HG03565 (cell line): ENCODE results near the gene RAB5B.
"Not testable (repeated sequence)": the region's sequence is repeated elsewhere in the genome, so short reads cannot be mapped to it uniquely, and the experiment has no call there.

Source experiments
- ATAC-seq: cut with Tn5 transposase; IDR thresholded peaks from one replicate; pipeline ENCODE4 v1.9.1; 2021; ENCODE audit warnings: mild to moderate bottlenecking, moderate library complexity; ENCODE audit not compliant: unreplicated experiment

The RAB5B gene

DNA sequence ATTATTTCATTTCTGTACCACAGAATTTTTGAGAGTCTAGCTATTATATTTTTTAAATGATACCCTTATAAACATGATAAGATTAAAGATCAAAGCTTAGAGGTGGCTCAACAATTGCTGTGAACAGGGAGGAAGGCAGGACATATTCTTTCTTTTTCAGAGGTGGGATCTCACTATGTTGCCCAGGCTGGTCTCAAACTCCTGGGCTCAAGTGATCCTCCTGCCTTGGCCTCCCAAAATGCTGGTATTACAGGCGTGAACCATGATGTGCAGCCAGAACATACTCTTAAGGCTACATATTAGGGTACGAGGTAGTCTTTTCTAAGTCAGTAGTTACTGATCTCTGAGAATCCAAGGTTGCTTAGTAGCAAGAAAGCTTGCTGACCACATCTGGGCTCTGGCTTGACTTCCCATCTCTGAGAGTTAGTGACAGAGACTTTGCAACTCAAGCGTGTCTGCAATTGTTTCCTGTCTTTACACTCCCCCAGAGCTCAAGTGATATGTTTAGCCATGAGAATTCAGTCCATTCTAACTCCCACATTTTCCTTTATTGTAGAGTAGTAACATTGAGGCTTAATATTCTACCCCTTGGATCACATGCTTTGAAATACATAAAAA lies 8.6 kb downstream of the RAB5B start:
- ATAC-seq: peak; percentile 85

DNA sequence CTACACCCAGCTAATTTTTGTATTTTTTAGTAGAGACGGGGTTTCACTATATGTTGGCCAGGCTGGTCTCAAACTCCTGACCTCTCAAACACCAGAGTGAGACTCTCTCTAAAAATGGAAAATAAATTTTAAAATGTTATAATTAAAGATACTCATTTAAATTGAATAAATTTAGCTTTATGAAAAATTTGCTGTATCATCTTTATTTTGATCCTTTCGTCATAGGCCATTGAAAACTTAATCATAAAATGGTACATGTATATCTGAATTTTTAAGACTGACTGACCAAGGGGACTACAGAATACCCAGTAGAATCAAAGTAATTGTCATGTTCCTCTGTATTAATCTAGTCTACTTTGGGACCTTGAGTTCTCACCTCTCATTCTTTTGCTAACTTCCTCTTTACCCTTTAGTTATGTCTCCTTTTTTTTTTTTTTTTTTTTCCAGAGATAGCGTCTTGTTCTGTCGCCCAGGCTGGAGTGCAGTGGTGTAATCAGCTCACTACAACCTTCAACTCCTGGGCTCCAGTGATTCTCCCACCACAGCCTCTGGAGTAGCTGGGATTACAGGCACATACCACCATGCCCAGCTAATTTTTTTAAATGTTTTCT lies 9.5 kb downstream of the RAB5B start:
- ATAC-seq: no peak

DNA sequence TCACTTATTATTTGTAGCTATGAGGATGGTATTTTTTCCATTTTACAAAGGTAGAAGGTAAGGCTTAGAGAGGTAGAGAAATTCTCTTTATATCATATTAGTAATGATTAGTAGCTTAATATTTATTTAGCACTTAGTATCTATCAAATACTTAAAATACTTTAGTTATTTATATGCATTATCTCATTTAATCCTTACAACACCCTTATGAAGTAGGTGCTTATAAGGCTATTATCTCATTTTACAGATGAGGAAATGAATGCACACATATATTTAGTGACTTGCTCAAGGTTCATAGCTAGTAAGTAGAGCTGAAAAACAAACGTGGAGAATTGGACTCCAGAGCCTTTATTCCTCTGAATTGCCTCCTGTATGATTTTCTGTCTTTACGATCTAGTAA lies 11.0 kb downstream of the RAB5B start:
- ATAC-seq: no peak

DNA sequence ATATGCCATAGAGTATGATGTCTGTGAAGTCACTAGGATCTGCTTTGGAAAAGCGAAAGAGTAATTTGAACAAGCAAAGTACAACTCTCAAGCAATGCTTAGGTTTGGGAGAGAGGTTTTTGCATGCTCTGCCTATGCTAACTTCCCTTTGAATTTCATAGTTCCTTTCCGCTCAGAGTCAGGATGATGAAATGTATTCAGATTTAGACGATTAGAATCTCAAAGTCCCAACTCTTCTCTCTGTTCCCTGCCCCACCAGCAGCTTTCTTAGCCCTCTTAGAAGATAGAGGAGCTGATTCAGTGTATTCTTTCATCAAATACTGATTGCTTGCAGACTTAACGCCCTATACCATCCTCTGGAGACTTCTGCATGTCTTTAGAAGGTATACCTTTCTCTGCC lies 11.5 kb downstream of the RAB5B start:
- no peak for ATAC-seq

DNA sequence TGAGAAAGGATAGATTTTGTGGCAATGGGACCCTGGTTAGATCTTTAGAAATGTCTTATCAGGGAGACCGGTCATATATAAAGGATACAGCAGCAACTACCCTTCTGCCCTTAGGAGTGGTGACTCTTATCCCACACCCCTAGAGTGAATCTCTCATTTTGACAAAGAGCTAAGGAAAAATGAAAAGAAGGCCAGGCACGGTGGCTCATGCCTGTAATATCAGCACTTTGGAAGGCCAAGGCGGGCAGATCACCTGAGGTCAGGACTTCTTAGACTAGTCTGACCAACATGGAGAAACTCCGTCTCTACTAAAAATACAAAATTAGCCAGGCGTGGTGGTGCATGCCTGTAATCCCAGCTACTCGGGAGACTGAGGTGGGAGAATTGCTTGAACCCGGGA lies 12.1 kb downstream of the RAB5B start:
- ATAC-seq: not testable (repeated sequence)

DNA sequence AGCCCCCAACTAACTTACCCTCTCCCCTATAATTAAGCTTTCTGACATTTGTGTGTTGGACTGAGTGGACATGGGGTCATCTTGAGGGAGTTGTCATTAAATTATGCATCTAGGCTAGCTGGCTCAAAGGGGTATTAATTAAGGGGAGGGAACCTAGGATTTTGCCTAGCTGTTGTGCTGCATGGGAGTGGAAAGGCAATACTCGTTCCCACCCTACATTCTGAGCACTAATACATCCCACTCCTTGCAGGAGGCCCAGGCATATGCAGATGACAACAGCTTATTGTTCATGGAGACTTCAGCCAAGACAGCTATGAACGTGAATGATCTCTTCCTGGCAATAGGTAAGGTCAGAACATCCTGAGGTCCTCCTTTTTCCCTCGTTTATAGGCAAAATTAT lies 17.2 kb downstream of the RAB5B start:
- ATAC-seq: no peak

DNA sequence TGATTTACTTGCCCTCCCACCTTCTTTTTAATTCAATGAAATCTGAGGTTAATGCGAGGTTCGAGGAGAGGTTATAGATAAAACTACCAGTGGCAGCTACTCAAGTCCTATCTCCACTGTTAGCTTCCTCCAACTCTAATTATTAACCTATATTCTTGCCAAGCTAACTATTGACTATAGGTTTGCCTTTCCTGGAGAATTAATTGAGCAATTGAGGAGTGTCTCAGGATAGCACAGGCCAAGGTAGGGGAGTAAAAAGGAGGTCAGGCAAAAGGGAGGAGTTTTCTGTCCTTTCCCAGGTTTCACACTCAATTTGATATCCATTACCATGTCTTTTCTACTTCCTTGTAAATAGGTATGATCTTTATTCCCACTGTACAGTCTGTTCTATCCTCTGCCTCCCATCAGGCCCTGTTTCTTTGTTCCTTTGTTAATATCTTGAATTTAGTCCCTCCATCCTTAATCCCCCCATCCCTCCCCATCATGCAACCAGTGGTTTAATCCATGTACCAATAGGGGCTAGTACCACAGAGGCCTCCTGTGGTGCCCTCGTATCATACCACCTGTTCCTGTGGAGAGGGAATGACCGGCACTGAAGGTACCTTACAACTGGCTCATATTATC lies 19.5 kb downstream of the RAB5B start:
- no peak for ATAC-seq

DNA sequence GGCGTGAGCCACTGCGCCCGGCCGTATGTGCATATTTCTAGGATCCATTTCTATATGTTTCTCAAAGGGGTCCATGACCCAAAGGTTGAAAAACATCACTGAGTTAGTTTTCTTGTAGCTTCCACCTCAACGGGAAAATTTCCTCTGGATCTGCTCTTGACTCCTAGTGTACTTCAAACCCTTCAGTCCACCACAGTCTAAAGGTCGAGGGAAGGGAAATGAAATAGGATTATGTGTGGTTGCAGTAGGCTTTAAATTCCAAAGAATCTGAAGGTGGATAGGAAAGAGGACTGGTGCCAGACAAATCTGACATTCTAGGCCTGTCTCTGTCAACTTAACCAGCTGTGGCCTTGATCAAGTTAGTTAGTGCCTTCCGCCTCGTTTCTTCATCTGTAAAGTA lies 21.5 kb downstream of the RAB5B start:
- no peak for ATAC-seq

DNA sequence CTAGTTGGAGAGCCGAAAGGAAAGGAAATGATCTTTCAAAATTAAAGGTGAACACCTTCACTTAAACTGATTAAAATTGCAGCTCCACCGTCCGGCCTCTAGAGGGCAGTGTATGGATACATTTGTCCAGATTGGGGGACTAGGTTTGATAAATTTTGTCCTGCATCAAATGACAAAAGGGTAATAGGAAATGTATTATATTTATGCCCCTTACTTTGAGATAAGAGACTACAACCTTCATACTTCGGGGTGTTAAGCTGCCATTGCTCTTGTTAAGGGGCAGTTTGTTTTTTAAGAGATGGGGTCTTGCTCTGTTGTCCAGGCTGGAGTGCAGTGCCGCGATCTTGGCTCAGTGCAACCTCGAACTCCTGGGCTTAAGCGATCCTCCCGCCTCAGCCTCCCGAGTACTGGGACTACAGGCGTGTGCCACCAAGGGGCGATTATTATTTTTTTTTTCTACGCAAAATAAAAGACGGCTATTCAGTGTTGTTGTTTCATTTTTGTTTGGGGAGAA lies 22.4 kb downstream of the RAB5B start:
- ATAC-seq: no peak

DNA sequence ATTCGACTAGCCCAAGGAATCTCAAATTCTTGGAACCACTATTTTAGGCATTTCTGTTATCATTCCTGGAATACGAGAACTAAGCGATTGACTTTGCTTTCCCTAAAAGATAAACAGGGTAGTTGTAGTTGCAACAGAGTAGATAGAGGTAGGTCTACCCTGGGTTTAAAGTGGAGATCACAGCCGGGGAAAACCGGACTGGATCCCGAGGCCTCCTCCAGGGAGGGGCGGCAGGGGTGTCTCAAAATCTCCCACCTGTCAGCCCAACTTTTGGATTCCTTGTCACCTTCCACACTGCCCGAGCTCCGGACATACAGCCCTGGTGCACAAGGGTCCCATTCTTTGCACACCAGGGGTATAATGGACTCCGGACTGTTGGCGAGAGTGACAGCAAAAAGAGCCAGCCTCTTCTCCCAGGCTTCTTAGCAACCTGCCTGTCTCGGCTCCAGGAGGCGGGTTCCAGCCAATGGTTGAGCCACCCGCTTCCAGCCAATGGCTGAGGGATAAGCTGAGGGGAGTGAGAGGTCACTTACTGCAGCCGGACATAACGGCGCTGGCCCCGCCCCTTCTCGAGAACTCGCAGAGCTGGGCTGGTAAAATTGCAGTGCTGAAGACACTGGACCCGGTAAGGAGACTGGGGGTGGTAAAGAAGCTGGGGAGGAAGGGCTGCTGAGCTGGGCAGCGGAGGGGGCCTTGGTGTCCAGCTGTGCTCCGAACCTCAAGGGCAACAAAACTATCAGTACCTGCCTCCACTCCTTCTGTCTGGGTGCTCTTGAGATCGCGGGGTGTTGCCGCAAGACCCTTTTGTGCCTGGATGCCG lies 23.0 kb downstream of the RAB5B start, which contains the start of gene SUOX:
TSS of gene SUOX (plus strand) at position 562 of the 820 bp plus-strand sequence. CDS start 4,946 bp downstream, outside the sequence.
- peak; percentile 97 for ATAC-seq

DNA sequence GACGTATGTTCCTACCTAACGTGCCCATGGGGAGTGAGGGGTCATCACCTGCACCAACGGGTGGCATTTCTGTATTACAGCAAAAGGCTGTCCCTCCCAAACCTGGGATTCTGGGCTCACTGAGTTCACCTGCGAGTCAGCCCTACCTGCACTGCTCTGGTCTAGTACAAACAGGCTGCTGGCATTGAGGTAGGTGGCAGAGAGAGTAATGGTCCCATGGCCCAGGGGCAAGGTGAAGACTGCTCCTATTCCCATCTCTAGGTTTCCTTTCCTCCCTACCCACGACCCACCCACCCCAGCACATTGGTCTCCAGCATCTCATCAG lies 23.6 kb downstream of the RAB5B start:
- ATAC-seq: no peak

DNA sequence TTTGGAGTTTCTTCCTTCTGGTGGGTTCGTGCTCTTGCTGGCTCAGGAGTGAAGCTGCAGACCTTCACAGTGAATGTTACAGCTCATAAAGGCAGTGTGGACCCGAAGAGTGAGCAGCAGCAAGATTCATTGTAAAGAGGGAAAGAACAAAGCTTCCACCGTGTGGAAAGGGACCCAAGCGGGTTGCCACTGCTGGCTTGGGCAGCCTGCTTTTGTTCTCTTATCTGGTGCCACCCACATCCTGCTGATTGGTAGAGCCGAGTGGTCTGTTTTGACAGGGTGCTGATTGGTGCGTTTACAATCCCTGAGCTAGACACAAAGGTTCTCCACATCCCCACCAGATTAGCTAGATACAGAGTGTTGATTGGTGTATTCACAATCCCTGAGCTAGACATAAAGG lies 25.6 kb downstream of the RAB5B start:
- ATAC-seq: not testable (repeated sequence)

DNA sequence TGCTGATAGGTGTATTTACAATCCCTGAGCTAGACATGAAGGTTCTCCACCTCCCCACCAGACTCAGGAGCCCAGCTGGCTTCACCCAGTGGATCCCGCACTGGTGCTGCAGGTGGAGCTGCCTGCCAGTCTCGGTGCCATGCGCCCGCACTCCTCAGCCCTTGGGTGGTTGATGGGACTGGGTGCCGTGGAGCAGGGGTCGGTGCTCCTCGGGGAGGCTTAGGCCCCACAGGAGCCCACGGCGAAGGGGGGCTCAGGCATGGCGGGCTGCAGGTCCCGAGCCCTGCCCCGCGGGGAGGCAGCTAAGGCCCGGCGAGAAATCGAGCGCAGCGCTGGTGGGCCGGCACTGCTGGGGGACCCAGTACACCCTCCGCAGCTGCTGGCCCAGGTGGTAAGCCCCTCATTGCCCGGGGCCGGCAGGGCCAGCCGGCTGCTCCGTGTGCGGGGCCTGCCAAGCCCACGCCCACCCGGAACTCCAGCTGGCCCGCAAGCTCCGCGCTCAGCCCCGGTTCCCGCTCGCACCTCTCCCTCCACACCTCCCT lies 26.2 kb downstream of the RAB5B start:
- ATAC-seq: not testable (repeated sequence)

DNA sequence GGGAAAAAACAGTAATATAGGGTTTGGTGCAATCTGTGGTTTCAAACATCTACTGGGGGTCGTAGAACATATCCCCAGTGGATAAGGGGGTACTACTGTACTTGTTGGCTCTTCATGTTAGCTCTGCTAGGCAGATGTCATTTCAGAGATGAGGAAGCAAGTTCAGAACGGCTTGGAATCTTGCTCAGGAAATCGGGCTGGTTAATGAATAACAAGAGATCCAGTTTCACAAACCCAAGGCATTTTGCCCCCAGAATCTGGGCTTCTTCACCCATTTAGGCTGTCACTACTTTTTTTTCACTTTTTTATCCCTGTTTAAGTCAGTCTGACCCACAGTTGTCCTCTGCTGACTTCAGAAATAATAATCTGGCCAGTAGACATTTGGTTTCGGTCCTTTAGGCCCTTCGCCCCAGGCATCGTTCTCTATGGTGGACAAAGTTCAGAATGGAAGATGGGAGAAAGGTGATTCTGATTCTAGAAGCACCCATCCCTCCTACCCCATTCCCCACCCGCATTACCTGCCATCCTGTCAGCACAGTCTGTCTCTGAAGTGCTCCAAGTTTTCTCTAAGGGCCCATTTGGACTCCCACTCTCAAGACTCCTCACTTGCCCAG lies 27.7 kb downstream of the RAB5B start:
- ATAC-seq: no peak

DNA sequence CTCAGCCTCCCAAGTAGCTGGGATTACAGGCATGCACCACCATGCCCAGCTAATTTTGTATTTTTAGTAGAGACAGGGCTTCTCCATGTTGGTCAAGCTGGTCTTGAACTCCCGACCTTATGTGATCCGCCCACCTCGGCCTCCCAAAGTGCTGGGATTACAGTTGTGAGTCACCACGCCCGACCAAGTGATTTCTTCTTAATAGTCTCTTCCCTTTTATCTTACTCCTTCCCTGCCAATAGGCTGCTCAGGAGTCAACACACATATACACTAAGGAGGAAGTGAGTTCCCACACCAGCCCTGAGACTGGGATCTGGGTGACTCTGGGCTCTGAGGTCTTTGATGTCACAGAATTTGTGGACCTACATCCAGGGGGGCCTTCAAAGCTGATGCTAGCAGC lies 29.5 kb downstream of the RAB5B start:
- not testable (repeated sequence) for ATAC-seq

DNA sequence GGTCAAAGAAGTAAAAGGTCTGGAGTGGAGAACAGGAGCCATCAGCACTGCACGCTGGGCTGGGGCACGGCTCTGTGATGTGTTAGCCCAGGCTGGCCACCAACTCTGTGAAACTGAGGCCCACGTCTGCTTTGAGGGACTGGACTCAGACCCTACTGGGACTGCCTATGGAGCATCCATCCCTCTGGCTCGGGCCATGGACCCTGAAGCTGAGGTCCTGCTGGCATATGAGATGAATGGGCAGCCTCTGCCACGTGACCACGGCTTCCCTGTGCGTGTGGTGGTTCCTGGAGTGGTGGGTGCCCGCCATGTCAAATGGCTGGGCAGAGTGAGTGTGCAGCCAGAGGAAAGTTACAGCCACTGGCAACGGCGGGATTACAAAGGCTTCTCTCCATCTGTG lies 30.3 kb downstream of the RAB5B start:
- no peak for ATAC-seq

DNA sequence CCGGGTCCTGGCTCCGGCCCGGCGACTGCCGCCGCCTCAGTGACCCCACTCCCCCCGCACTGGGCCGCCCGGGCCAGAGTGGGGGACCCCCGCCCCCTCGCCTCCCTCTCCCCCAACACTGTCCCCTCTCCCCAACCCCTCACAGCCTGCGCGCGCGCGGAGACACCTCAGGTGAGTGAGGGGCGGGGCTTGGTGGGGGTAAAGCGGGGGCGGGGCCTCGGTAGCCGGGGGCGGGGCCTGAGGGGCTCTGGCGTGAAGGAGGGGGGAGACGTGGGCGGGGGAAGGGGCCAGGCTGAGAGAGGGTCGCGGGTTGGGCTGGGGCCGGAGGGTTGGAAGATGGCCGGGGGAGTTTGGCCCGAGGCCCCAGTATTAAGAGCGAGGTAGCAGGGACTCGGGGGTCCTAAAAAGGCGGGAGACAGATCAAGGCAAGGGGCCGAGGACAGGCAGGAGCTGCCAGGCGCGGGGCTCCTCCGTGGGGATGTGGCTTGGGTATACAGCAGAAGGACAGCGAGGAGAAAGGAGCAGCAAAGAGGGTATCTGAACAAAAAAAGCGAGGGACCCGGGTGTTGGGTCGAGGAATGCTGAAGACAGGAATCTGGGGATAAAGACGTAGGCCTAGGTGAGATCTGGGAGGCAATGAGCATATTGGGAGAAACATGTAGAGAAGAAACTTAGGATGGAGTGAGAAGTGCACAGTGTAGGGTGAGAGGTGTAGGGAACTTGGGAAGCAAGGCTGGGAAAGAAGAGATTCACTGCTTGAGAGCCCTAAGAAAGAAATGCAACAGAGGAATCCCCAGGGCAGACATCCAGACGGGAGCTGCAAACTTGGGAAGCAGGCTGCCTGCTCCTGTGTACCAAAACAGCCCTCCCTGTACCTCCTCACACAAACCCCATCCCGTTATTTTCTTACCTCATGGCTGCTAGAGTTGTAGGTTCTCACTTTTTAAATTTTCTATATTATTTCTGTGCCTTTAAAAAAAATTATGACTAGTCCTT lies 34.0 kb downstream of the RAB5B start:
- ATAC-seq: peak; percentile 11

DNA sequence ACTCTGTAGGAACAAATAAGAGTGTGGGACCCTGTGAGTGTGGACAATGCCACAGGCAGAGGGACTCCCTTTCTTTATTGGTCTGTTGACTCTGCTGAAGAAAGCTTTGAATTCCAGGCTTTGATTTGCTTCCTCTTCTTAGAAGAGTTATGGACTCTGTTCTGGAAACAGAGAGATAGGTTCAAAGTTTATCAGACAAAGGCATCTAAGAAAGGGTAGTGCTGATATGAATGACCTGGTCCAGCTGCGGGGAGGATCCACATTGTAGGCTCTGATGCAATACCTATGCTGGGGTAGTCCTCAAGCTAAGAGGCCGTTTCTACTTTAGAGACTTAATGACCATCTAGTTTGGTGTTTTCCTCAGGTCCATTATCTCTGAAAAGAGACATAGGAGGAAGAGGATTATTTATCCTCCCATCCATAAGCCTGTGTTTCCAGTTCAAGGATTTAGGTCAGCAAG lies 36.3 kb downstream of the RAB5B start:
- no peak for ATAC-seq

DNA sequence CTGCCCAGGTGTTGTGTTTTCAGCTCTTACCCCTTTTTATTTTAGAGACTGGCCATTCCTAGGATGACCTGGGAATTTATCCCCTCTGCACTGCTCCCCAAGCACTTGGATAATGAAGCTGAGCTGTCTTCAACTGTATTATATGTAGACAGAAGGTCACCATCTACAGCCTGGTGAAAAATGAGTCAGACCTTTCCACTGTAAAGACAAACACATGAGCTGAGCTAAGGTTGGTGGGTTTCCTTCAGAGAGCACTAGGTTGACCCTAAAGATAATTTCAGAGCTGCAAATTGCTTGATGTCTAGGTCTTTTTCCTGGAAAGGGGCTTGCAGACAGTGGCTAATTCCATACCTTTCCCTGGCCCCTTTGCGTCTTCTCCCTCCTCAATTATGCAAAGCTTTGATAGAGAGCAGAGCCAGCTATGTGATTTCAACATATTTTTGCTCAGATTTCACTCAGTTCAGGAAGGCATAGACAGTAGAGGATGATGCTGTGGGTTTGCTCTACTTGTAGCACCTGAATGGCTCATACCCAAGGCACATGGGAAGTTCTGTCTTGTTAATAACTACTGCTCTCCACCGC lies 37.7 kb downstream of the RAB5B start:
- no peak for ATAC-seq
